Measurements from ENCODE around the gene SGPP2. TPM values are rescaled to one million over a fixed set of nuclear protein-coding genes. Genes with fewer than 3 reads are reported as not detected.

The SGPP2 gene
- total RNA-seq, 1 experiment from 2014 or later, result 0.09 TPM

GRCh38 chr2:222381566-222381965 lies 42.8 kb upstream of the SGPP2 start:
- no peak for DNase-seq (ENCODE audit: low spot score)
- intact Hi-C loops (cut with micrococcal nuclease; ENCODE audit: unreplicated experiment), result no loop called here
- Histone ChIP-seq H3K4me1 (ENCODE audit: insufficient read depth, low read length, poor library complexity, severe bottlenecking) (no peaks in the 10 kb centered on the region), H3K27ac (ENCODE audit: low read depth, low read length, poor library complexity, severe bottlenecking) (no peak overlapping the region), H3K4me3 (ENCODE audit: low read depth, low read length, poor library complexity, severe bottlenecking) (no peak overlapping the region), H3K36me3 (ENCODE audit: insufficient read depth, low read length, poor library complexity, severe bottlenecking) (no peaks in the 10 kb centered on the region), H3K27me3 (replicated peaks; ENCODE audit: insufficient read depth, low read depth, low read length, poor library complexity) (no peaks in the 10 kb centered on the region), H3K9me3 (ENCODE audit: low read depth, low read length, poor library complexity, severe bottlenecking) (no peaks in the 10 kb centered on the region)
- CTCF ChIA-PET, result no interaction called here
- no peak for TF ChIP-seq EZH2 (IDR thresholded peaks at IDR 0.05; ENCODE audit: borderline replicate concordance, low read depth, low read length, poor library complexity, severe bottlenecking)
- TF ChIP-seq CTCF (conservative IDR thresholded peaks at IDR 0.05; ENCODE audit: low read depth, low read length), result no peak
- no TSS peak for BruUV-seq (replicated peaks)
- POLR2A ChIA-PET (ENCODE audit: low non-redundant PET), result no interaction called here

- H3K27me3 ChIP-seq (replicated peaks; ENCODE audit: insufficient read depth, low read depth, low read length, poor library complexity), result no peaks in the 10 kb centered on the region
- intact Hi-C loops (cut with micrococcal nuclease; ENCODE audit: unreplicated experiment), result no loop called here
- no peaks in the 10 kb centered on the region for H3K36me3 ChIP-seq (ENCODE audit: insufficient read depth, low read length, poor library complexity, severe bottlenecking)
- DNase-seq (ENCODE audit: low spot score), result no peak
- H3K9me3 ChIP-seq (ENCODE audit: low read depth, low read length, poor library complexity, severe bottlenecking), result no peaks in the 10 kb centered on the region
- no peak overlapping the region for H3K4me3 ChIP-seq (ENCODE audit: low read depth, low read length, poor library complexity, severe bottlenecking)
- H3K27ac ChIP-seq (ENCODE audit: low read depth, low read length, poor library complexity, severe bottlenecking), result no peak overlapping the region
- ChIA-PET POLR2A (ENCODE audit: low non-redundant PET) (interaction anchor here (0.7 kb wide), 1 partner anchor 14 kb away, joined by 3 read pairs; no protein-coding TSS in a partner anchor), CTCF (no interaction called here)
- no TSS peak for BruUV-seq (replicated peaks)
- TF ChIP-seq EZH2 (IDR thresholded peaks at IDR 0.05; ENCODE audit: borderline replicate concordance, low read depth, low read length, poor library complexity, severe bottlenecking) (no peak), CTCF (conservative IDR thresholded peaks at IDR 0.05; ENCODE audit: low read depth, low read length) (no peak)
- no peaks in the 10 kb centered on the region for H3K4me1 ChIP-seq (ENCODE audit: insufficient read depth, low read length, poor library complexity, severe bottlenecking)
Observed at GRCh38 chr2:222383255-222383654, 41.1 kb upstream of the SGPP2 start.

GRCh38 chr2:222391743-222392285 lies 32.5 kb upstream of the SGPP2 start:
- H3K4me3 ChIP-seq (ENCODE audit: low read depth, low read length, poor library complexity, severe bottlenecking), result no peak overlapping the region
- TF ChIP-seq CTCF (conservative IDR thresholded peaks at IDR 0.05; ENCODE audit: low read depth, low read length) (no peak), EZH2 (IDR thresholded peaks at IDR 0.05; ENCODE audit: borderline replicate concordance, low read depth, low read length, poor library complexity, severe bottlenecking) (no peak)
- H3K27ac ChIP-seq (ENCODE audit: low read depth, low read length, poor library complexity, severe bottlenecking), result no peak overlapping the region
- no peaks in the 10 kb centered on the region for H3K27me3 ChIP-seq (replicated peaks; ENCODE audit: insufficient read depth, low read depth, low read length, poor library complexity)
- H3K9me3 ChIP-seq (ENCODE audit: low read depth, low read length, poor library complexity, severe bottlenecking), result no peaks in the 10 kb centered on the region
- POLR2A ChIA-PET (ENCODE audit: low non-redundant PET), result no interaction called here
- H3K4me1 ChIP-seq (ENCODE audit: insufficient read depth, low read length, poor library complexity, severe bottlenecking), result peaks cover 4% of the 10 kb centered on the region
- BruUV-seq (replicated peaks), result no TSS peak
- no peak for DNase-seq (ENCODE audit: low spot score)
- CTCF ChIA-PET, result no interaction called here
- no peaks in the 10 kb centered on the region for H3K36me3 ChIP-seq (ENCODE audit: insufficient read depth, low read length, poor library complexity, severe bottlenecking)
- intact Hi-C loops (cut with micrococcal nuclease; ENCODE audit: unreplicated experiment), result no loop called here
